ENCODE results near the gene EHMT1. TPM values are rescaled to one million over a fixed set of nuclear protein-coding genes. Genes with fewer than 3 reads are reported as not detected.

Gene EHMT1
- total RNA-seq, 4 donors from 2014 or later = 38.6 to 77.8 (median 54.3) TPM

GRCh38 chr9:137761793-137762192 lies 143.0 kb downstream of the EHMT1 start:
- intact Hi-C loops (cut with DNase I; ENCODE audit: low total_unique reads) = loop anchor here (5.0 kb wide), 1 partner anchor 89 kb away; no protein-coding TSS in a partner anchor
- H3K4me1 ChIP-seq = peaks cover 9 to 13% of the 10 kb centered on the region in 2 donors
- peak overlapping the region in 3 of 4 donors; percentile 83 to 90 (median 86) for H3K27ac ChIP-seq
- in situ Hi-C loops (cut with MboI; ENCODE audit: low sequenced_read_pairs in 4 of 4) = no loop called here
- no peak for TF ChIP-seq POLR2A (IDR thresholded peaks at IDR 0.05)
- no peak for TF ChIP-seq CTCF (IDR thresholded peaks at IDR 0.05 in 4 of 5, conservative IDR thresholded peaks at IDR 0.05 in 1 of 5)
- no peaks in the 10 kb centered on the region for H3K27me3 ChIP-seq
- DNase-seq = no peak
- ATAC-seq = no peak
- peaks cover 0 to 39% of the 10 kb centered on the region in 2 donors for H3K36me3 ChIP-seq
- no peak overlapping the region for H3K4me3 ChIP-seq
- no peaks in the 10 kb centered on the region for H3K9me3 ChIP-seq

GRCh38 chr9:137762414-137763061 lies 143.7 kb downstream of the EHMT1 start:
- in situ Hi-C loops (cut with MboI; ENCODE audit: low sequenced_read_pairs in 4 of 4) = no loop called here
- ATAC-seq (no peak), DNase-seq (peak in 1 of 2 donors; percentile 49)

GRCh38 chr9:137763271-137763955 lies 144.6 kb downstream of the EHMT1 start:
- TF ChIP-seq POLR2A (IDR thresholded peaks at IDR 0.05) (no peak), CTCF (IDR thresholded peaks at IDR 0.05 in 4 of 5, conservative IDR thresholded peaks at IDR 0.05 in 1 of 5) (no peak)
- H3K9me3 ChIP-seq = no peaks in the 10 kb centered on the region
- H3K27me3 ChIP-seq = no peaks in the 10 kb centered on the region
- DNase-seq = no peak
- in situ Hi-C loops (cut with MboI; ENCODE audit: low sequenced_read_pairs in 4 of 4) (no loop called here), intact Hi-C loops (cut with DNase I; ENCODE audit: low total_unique reads) (loop anchor here (5.0 kb wide), 1 partner anchor 91 kb away; no protein-coding TSS in a partner anchor)
- no peak overlapping the region for H3K4me3 ChIP-seq
- ATAC-seq = no peak
- peaks cover 4 to 9% of the 10 kb centered on the region in 2 donors for H3K4me1 ChIP-seq
- H3K36me3 ChIP-seq = peaks cover 0 to 30% of the 10 kb centered on the region in 2 donors
- H3K27ac ChIP-seq = peak overlapping the region in 1 of 4 donors; percentile 83

More at GRCh38 chr9:137762414-137763061, 143.7 kb downstream of the EHMT1 start:
- H3K9me3 ChIP-seq = no peaks in the 10 kb centered on the region
- H3K27ac ChIP-seq = peak overlapping the region; percentile 15 to 90 (median 84)
- H3K27me3 ChIP-seq = no peaks in the 10 kb centered on the region
- no peak for TF ChIP-seq CTCF (IDR thresholded peaks at IDR 0.05 in 4 of 5, conservative IDR thresholded peaks at IDR 0.05 in 1 of 5)
- no peak for TF ChIP-seq POLR2A (IDR thresholded peaks at IDR 0.05)
- intact Hi-C loops (cut with DNase I; ENCODE audit: low total_unique reads) = loop anchor here (5.0 kb wide), 1 partner anchor 90 kb away; no protein-coding TSS in a partner anchor
- H3K36me3 ChIP-seq = peaks cover 0 to 39% of the 10 kb centered on the region in 2 donors
- H3K4me1 ChIP-seq = peaks cover 6 to 9% of the 10 kb centered on the region in 2 donors
- no peak overlapping the region for H3K4me3 ChIP-seq

- no peak for ATAC-seq
- Histone ChIP-seq H3K27me3 (no peaks in the 10 kb centered on the region), H3K9me3 (no peaks in the 10 kb centered on the region), H3K4me1 (peaks cover 4 to 9% of the 10 kb centered on the region in 2 donors), H3K27ac (no peak overlapping the region), H3K36me3 (peaks cover 0 to 22% of the 10 kb centered on the region in 2 donors), H3K4me3 (no peak overlapping the region)
- in situ Hi-C loops (cut with MboI; ENCODE audit: low sequenced_read_pairs in 4 of 4) (no loop called here), intact Hi-C loops (cut with DNase I; ENCODE audit: low total_unique reads) (loop anchor here (5.0 kb wide), 1 partner anchor 92 kb away; no protein-coding TSS in a partner anchor)
- TF ChIP-seq POLR2A (IDR thresholded peaks at IDR 0.05) = no peak
- no peak for TF ChIP-seq CTCF (IDR thresholded peaks at IDR 0.05 in 4 of 5, conservative IDR thresholded peaks at IDR 0.05 in 1 of 5)
- DNase-seq = no peak
Observed at GRCh38 chr9:137764171-137764671, 145.4 kb downstream of the EHMT1 start.
